NAMALWA (cell line): Measurements from ENCODE around the gene TXNDC12.

Experiments used
- DNase-seq: peaks from one replicate; pipeline ENCODE4 v3.0.0-alpha.2; 2015; ENCODE audit warnings: low spot score

TXNDC12 gene

DNA sequence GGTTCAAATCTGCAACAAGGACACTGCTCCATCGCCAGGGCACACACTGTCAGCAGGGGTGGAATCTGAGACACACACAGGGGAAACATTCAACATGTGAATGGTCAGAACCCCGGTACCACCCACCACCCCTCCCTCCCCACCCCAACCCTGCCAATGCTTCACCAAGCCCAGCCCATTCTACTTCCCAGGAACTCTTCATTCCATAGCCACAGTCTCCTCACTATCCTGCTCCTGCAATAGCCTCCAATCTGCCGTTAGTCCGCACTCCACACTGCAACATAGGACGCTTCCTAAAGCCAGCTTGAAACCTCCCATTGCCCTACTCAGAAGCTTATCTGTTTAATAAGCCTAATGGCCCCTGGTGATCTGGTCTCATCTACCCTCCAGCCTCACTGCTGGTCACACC is 57.0 kb downstream of the TXNDC12 start:
- DNase-seq = no peak

DNA sequence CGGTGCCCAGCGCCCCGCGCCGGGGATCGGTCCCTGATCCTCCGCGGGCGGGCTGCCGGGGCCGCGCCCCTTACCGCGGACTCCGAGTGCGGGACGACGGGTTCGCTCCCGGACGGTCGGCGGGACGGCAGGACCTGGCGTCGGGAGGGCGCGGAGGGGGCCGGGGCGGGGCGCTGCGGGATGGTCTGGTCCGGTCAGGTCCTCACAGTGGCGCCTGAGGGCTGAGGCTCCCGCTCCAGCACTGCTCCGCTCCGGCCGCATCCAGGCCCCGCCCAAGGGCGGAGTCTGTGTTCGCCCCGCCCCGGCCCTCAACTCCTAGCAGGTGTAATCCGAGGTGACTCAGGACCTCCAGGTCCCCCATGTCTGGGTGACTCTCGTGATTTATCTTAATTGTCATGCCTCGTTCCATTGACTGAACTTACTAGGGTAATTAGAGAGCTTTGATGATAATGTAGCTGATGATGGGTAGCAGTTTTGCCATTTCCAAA is 64.5 kb downstream of the TXNDC12 start, which contains the start of gene RAB3B:
Gene RAB3B (minus strand): TSS at position 223 of the 488 bp plus-strand sequence. CDS start 13,583 bp downstream, outside the sequence.
- DNase-seq = peak; percentile 59

DNA sequence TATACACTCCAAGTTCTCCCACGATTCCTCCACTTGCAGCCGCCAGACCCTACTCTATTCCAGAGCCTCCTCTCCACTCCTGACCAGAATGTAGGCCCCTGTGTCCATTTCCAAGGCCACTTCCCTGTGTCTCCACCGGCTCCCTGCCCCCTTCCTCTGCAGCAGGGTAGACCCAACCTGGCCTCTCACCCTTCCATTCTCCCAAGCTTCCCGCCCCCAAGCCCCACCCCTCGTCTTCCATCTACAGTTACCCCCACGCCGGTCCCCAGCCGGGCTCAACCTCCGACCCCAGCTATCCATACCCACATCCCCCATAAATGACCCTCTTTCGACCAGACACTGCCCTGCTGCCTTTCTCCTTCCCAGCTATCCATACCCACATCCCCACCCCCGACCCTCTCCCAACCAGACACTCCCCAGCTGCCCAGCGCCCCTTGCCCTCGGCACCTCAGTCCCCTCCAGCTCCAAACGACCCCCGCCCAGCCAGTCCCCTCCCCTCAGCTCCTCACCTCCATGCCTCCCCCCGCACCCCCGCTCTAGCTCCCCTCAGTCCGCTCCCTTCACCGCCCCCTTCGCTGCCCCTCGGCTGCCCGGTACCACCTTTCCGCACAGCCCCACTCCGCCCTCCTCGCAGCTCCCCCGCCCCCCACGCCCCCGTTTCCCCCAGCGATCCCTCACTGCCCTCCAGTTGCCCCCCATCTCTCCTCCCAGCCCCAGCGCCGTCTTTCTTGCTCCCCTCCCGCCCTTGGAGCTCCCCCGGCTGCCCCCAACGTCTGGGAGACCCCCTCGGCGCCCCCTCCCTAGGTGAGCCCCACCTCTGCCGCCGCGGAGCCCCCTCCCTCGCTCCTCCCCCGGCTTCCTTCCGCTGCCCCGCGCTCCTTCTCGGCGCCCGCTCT is 65.2 kb downstream of the TXNDC12 start:
- no peak for DNase-seq

DNA sequence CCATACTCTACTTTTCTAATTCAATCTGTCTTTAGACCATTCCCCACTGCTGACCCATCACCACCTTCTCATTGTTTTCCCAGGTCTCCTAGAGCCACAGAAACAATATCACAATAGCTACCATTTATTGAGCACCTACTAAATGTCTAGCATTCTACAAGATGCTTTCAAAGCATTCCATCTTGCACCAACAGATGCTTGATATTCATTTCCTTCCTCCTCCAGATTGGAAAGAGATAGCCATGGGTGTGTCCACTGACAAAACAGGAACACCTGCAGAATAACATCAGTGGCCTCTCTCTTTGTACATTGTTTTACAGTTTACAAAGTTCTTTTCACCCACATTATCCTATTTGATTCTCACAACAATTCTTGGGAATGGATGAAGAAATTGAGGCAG is 66.7 kb downstream of the TXNDC12 start:
- no peak for DNase-seq

DNA sequence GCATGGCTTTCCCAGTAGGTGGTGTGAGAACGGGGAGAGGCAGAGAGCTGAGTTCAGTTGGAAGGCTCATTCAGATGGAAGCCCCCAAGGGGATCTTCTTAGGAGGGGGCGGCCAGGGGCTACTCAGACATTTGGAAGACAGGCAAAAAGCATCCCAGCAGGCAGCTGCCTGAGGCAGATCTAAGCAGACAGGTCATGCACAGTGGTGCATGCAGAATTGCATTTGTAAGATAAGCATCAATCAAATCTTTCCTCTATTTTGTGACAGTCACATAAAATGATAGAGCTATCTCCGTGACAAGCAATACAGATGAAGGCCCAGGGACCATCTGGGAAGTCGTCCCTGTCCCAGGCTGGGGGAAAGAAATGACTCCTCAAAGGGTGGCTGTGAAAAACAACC is 68.3 kb downstream of the TXNDC12 start:
- no peak for DNase-seq

DNA sequence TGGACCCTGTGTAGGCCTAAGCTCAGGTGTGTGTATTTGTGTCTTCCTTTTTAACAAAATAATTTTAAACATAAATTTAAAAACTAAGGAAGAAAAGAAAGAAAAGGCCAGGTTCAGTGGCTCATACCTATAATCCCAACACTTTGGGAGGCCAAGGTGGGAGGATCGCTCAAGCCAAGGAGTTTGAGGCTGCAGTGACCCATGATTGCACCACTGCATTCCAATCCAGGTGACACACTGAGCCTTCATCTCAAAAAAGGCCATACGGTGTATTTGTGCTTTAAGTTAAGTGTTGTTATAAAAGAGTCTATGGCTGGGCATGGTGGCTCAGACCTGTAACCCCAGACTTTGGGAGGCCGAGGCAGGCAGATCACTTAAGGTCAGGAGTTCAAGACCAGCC is 72.8 kb downstream of the TXNDC12 start:
- no peak for DNase-seq

DNA sequence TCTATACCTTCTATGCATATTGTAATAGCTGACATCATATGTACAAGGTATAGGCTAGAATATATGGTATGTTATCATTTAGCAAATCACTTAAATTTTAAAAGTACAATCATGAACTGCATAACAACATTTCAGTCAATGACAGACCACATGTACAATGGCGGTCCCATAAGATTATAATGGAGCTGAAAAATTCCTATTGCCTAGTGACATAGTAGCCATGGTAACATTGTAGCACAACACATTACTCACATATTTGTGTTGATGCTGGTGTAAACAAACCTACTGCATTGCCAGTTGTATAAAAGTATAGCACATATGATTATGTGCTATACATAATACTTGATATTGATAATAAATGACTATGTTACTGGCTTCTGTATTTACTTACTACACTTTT is 73.4 kb downstream of the TXNDC12 start:
- no peak for DNase-seq

DNA sequence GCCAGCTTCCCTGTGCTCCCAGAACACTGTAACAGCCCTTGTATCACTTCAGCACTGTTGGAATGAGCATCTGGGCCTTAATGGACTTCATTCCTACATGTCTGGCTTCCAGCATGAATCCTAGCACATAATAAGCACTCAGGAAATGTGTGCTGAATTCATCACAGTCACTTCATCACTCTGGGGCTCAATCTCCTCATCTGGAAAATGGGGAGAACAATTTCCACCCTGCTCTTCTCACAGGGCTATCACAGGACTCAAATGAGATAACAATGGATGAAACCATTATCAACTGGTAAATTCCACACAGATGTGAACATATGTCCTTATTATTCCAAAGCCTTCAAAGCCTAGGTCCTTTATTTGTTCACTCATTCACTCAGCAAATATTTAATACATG is 76.9 kb downstream of the TXNDC12 start:
- no peak for DNase-seq

DNA sequence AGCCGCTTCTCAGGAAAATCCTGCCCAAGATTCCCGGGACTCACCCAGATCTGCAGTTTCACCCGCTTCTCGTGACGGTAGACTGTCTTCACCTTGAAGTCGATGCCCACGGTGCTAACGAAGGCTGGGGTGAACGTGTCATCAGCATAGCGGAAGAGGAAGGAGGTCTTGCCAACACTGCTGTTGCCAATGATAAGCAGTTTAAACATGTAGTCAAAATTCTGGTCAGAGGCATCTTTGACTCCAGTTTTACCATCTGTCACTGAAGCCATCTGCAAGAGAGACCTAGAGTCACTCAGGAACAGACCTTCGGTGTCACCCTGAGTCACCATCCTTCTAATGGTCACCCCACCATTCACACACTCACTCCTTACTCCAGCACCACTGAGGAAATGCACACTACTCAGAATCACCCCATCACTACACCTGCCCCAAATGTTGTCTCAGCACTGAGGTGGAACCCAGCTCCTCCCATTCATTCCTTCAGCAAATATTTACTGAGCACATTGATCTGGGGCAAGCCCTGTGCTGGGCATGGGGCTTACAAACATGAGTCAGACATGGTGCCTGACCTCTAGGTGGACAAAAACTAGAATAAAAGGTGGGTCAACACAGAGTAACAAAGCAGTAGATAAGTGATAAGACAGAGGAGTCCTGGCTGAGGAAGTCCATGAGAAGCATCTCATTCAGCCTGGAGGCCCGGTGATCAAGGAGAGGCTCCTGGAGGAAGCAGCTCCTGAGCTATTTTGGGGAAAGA is 78.0 kb downstream of the TXNDC12 start:
- no peak for DNase-seq

DNA sequence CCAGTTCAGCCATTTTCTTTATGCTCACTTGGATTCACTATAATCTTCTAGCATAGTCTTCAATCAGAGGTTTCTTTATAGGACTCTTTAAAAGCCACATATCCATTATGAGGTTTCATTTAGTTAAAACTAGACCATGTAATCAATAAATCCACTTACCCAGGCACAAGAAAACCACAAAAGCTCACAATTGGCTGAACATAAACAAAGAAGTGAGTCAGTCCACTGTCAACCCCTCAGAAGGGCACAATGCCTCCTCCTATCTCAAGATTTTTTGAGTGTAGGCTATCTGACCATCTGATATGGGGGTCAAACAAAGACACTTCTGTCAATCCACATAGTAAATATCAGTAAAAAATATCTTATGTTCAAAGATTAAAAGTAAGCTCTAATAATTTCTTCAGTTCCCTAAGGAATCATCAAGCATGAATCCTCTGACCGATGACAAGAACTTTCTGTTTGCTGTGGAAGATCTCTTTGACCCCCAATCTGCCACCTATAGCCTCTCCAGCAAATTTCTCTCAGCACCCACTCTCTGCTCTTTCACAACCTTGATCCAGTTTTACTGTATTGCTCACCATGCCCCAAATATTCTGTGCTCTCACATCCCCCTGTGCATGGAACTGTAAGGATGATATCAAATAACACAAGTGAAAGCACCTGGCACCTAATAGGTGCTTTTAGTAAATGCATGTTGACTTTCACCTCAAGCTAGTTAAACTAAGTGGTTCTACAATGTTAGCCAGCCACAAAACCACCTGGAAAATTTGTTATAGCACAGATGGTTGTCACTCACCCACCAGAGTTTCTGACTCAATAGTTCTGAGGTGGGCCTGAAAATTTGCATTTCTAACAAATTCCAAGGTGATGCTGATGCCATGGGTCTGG is 81.2 kb downstream of the TXNDC12 start:
- DNase-seq = no peak
